Stomach (tissue), 9 donors: ENCODE results near the gene PTPN4. TPM values are rescaled to one million over a fixed set of nuclear protein-coding genes. Genes with fewer than 3 reads are reported as not detected.

Source experiments
- DNase-seq, 2 donors: peaks; one replicate each; pipeline versions ENCODE4 v3.0.0 to v3.0.0-alpha.2; 2013 to 2019
- H3K27ac ChIP-seq, 5 donors: fragments of 200-600 bp in 4 of 5; sonication (generic) in 4 of 5; one replicate each; pipeline ENCODE4 v1.5.1; 2013 to 2019; ENCODE audit warnings: mild to moderate bottlenecking in 1 of 5, moderate library complexity in 1 of 5
- H3K27me3 ChIP-seq, 3 donors: fragments of 200-600 bp; sonication (generic); one replicate each; pipeline ENCODE4 v1.5.1; 2017 to 2019; ENCODE audit warnings: mixed run types in 1 of 3
- H3K36me3 ChIP-seq, 4 donors: fragments of 200-600 bp; sonication (generic); 1 replicate in 3 of 4; 2 replicates in 1 of 4; pipeline ENCODE4 v1.5.1; 2016 to 2019
- H3K4me1 ChIP-seq, 4 donors: fragments of 200-600 bp; sonication (generic); one replicate each; pipeline ENCODE4 v1.5.1; 2016 to 2019
- H3K4me3 ChIP-seq, 4 donors: fragments of 200-600 bp; sonication (generic) in 3 of 4; one replicate each; pipeline ENCODE4 v1.5.1; 2016 to 2019; ENCODE audit warnings: mild to moderate bottlenecking in 1 of 4
- H3K9me3 ChIP-seq, 4 donors: fragments of 200-600 bp; sonication (generic); one replicate each; pipeline ENCODE4 v1.5.1; 2016 to 2019
- EP300 ChIP-seq: sonication (generic); formaldehyde crosslinking; IDR thresholded peaks from one replicate; pipeline ENCODE4 v1.6.1; 2017; ENCODE audit warnings: antibody characterized with exemption
- POLR2A ChIP-seq, 4 donors: fragments of 450-650 bp; IDR thresholded peaks; one replicate each; pipeline ENCODE4 v1.6.1; 2016; ENCODE audit warnings: antibody characterized with exemption in 4 of 4, control low read depth in 2 of 4, mild to moderate bottlenecking in 1 of 4, moderate library complexity in 1 of 4
- POLR2AphosphoS5 ChIP-seq, 3 donors: sonication (generic); formaldehyde crosslinking; IDR thresholded peaks; one replicate each; pipeline ENCODE4 v1.6.1; 2016; ENCODE audit warnings: antibody characterized with exemption in 3 of 3
- WGBS, 5 donors: extraction: QIAGEN DNeasy Blood & Tissue Kit in 3 of 5; methylation state at CpG; one replicate each; pipeline versions ENCODE4 v1.1.5 to v1.1.7; 2013 to 2018; 5-methylcytosine and 5-hydroxymethylcytosine counted together
- intact Hi-C: fragments of 100-400 bp; cut with DNase I; formaldehyde crosslinking; loops from one replicate; pipeline ENCODE4 v1.15.1; 2023; ENCODE audit warnings: low total_unique reads
- polyA plus RNA-seq, 3 donors: library from polyadenylated mRNA; stranded (reverse); fragments of 200-250 nt; gene quantifications; one replicate each; pipeline ENCODE4 v1.2.3, GENCODE V29; 2013
- total RNA-seq, 5 donors: library from RNA; depleted of rRNA; stranded (reverse); fragments of >200 nt; gene quantifications; one replicate each; pipeline versions ENCODE4 v1.1.0 to v1.2.3, GENCODE V29; 2014 to 2016
- TF ChIP-seq, protein P1 (sequence below), 7 experiments: fragments of 450-650 bp in 4 of 7; fragments of 200-600 bp in 3 of 7; sonication (generic) in 3 of 7; IDR thresholded peaks; one replicate each; pipeline ENCODE4 v1.5.1; 2016 to 2019; ENCODE audit warnings: antibody characterized with exemption in 7 of 7, control low read depth in 2 of 7, mild to moderate bottlenecking in 1 of 7
- donor health status: healthy with polysubstance abuse.
- donor health status: Bipolar disorder and iron deficiency.
- donor health status: healthy.

PTPN4 gene
- total and polyA plus RNA-seq, 8 donors, result 2.9 to 450 (median 18.8) TPM

DNA sequence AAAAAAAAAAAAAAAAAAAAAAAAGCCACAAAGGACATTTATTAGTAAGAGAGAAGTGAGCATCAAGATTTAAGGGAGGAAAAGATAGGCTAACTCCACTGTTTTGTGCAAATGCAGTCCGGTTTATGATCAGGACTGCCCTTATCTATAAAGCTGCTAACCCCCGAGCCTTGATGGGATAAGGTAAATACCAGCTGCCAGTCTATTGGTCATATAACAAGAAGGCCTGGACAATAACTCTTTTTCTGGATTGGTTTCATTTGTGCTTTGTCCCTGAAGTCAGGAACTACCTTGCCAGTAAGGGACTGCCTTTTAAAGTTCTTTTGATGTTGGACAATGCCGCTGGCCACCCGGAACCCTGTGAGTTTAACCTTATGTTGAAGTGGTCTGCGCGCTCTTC lies 15.4 kb downstream of the PTPN4 start:
- H3K9me3 ChIP-seq, result no peaks in the 10 kb centered on the region
- intact Hi-C loops, result no loop called here
- H3K27me3 ChIP-seq, result no peaks in the 10 kb centered on the region
- no peak overlapping the region for H3K27ac ChIP-seq
- no peak overlapping the region for H3K4me3 ChIP-seq
- DNase-seq, result no peak
- 85 to 91% (median 88%) methylated on average over 6 of the region's 6 CpGs for WGBS, 5 donors
- H3K36me3 ChIP-seq, result no peaks in the 10 kb centered on the region
- peaks cover 0 to 13% (median 6%) of the 10 kb centered on the region in 4 donors for H3K4me1 ChIP-seq
- TF ChIP-seq EP300 (no peak), POLR2AphosphoS5 (IDR thresholded peaks at IDR 0.05) (no peak), POLR2A (IDR thresholded peaks at IDR 0.05) (no peak)
- TF ChIP-seq, protein P1, sequence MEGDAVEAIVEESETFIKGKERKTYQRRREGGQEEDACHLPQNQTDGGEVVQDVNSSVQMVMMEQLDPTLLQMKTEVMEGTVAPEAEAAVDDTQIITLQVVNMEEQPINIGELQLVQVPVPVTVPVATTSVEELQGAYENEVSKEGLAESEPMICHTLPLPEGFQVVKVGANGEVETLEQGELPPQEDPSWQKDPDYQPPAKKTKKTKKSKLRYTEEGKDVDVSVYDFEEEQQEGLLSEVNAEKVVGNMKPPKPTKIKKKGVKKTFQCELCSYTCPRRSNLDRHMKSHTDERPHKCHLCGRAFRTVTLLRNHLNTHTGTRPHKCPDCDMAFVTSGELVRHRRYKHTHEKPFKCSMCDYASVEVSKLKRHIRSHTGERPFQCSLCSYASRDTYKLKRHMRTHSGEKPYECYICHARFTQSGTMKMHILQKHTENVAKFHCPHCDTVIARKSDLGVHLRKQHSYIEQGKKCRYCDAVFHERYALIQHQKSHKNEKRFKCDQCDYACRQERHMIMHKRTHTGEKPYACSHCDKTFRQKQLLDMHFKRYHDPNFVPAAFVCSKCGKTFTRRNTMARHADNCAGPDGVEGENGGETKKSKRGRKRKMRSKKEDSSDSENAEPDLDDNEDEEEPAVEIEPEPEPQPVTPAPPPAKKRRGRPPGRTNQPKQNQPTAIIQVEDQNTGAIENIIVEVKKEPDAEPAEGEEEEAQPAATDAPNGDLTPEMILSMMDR (IDR thresholded peaks at IDR 0.05), result no peak

DNA sequence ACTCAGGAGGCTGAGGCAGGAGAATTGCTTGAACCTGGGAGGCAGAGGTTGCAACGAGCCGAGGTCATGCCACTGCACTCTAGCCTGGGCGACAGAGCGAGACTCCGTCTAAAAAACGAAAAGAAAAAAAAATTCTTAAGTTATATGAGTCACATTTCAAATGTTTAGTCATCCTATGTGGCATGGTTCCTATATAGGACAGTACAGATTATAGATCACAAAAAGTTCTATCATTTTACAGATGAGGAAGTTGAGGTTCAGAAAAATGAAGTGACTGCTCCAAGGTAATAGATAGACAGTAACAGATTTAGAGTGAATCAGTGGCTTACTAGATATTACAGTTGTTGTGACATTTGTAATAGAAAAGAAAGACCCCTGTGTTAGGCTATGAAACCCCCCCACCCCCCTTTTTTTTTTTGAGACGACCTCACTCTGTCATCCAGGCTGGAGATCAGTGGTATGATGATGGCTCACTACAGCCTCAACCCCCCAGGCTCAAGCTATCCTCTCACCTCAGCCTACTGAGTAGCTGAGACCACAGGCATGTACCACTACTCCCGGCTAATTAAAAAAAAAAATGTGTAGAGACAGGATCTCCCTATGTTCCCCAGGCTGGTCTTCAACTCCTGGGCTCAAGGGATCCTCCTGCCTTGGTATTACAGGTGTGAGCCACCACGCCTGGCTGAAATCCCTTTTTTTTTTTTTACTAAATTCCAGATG lies 22.7 kb downstream of the PTPN4 start:
- H3K36me3 ChIP-seq, result no peaks in the 10 kb centered on the region
- DNase-seq, result no peak
- no peaks in the 10 kb centered on the region for H3K27me3 ChIP-seq
- no peaks in the 10 kb centered on the region for H3K9me3 ChIP-seq
- H3K4me1 ChIP-seq, result peaks cover 0 to 13% (median 2%) of the 10 kb centered on the region in 4 donors
- WGBS, 5 donors, result 87 to 94% (median 91%) methylated on average over 9 of the region's 9 CpGs
- H3K4me3 ChIP-seq, result no peak overlapping the region
- no peak overlapping the region for H3K27ac ChIP-seq
- TF ChIP-seq POLR2A (IDR thresholded peaks at IDR 0.05) (no peak), POLR2AphosphoS5 (IDR thresholded peaks at IDR 0.05) (no peak)
- TF ChIP-seq, protein P1 (IDR thresholded peaks at IDR 0.05), result no peak
- intact Hi-C loops, result no loop called here

DNA sequence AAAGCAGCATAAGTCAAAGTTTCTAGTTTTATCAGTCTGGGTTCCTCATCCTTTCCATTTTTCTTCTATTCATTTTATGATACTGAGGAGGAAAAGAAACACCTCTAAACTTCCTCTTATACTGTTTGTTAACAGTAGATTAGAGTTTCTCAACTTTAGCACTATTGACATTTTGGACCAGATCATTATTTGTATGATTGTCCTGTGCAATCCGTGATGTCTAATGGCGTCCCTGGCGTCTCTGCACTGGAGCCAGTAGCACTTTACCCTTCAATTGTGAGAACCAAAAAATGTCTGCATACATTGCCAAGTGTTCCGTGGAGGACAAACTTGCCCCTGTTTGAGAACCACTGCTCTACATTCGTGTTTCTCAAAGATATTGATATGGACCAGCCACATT lies 25.2 kb downstream of the PTPN4 start:
- Histone ChIP-seq H3K4me1 (peaks cover 0 to 13% (median 2%) of the 10 kb centered on the region in 4 donors), H3K9me3 (peaks cover 0 to 6% (median 0%) of the 10 kb centered on the region in 4 donors), H3K27me3 (no peaks in the 10 kb centered on the region), H3K27ac (no peak overlapping the region), H3K36me3 (no peaks in the 10 kb centered on the region), H3K4me3 (no peak overlapping the region)
- no peak for DNase-seq
- intact Hi-C loops, result no loop called here
- WGBS, 5 donors, result 75 to 92% (median 82%) methylated on average over 5 of the region's 5 CpGs
- no peak for TF ChIP-seq POLR2AphosphoS5 (IDR thresholded peaks at IDR 0.05)
- TF ChIP-seq POLR2A (IDR thresholded peaks at IDR 0.05), result no peak
- TF ChIP-seq, protein P1 (IDR thresholded peaks at IDR 0.05), result no peak
- TF ChIP-seq EP300, result no peak

DNA sequence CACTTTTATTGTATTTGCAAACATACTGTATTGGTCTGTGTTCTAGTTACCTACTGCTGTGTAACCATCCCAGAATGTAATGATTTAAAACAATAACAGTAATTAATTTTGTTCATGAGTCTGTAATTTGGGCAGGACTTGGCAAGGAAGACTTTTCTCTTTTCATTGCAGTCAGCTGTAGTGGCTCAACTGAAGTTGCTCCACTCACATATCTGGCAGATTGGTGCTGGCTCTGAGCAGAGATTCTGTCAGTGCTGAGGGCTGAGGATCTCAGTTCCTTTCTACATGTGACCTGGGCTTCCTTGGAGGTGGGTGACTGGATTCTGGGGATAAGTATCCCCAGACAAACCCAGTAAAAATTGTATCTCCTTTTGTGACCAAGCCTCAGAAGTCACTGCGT lies 26.6 kb downstream of the PTPN4 start:
- intact Hi-C loops, result no loop called here
- H3K9me3 ChIP-seq, result peaks cover 0 to 14% (median 2%) of the 10 kb centered on the region in 4 donors
- no peak for DNase-seq
- H3K36me3 ChIP-seq, result peaks cover 0 to 6% (median 0%) of the 10 kb centered on the region in 4 donors
- H3K4me1 ChIP-seq, result peaks cover 0 to 13% (median 2%) of the 10 kb centered on the region in 4 donors
- 90 to 100% (median 100%) methylated on average over 1 of the region's 1 CpG for WGBS, 5 donors
- no peak overlapping the region for H3K4me3 ChIP-seq
- H3K27ac ChIP-seq, result no peak overlapping the region
- H3K27me3 ChIP-seq, result no peaks in the 10 kb centered on the region
- TF ChIP-seq, protein P1 (IDR thresholded peaks at IDR 0.05), result no peak
